GM13977 (cell line): ENCODE results near the gene THOC7.

Source experiments
- DNase-seq: peaks from one replicate; pipeline ENCODE4 v3.0.0; 2012; ENCODE audit warnings: low spot score
- CTCF ChIP-seq: IDR thresholded peaks from 2 replicates; pipeline ENCODE4 v1.5.1; 2012; ENCODE audit warnings: mild to moderate bottlenecking, control low read depth; ENCODE audit not compliant: insufficient read depth; ENCODE audit errors: extremely low read depth, missing control alignments
- in situ Hi-C: fragments of 300-500 bp; cut with MboI; formaldehyde crosslinking; loops from one replicate; pipeline ENCODE4 v1.12.0; 2022; ENCODE audit warnings: low sequenced_read_pairs, low pct_unique_long_range_greater_than_20kb, mixed read lengths, inconsistent platforms; ENCODE audit not compliant: unreplicated experiment

THOC7 gene

GRCh38 chr3:63910001-63910400 is 46.4 kb upstream of the THOC7 start:
- DNase-seq, result no peak
- no peak for TF ChIP-seq CTCF
- in situ Hi-C loops, result no loop called here

GRCh38 chr3:63909431-63909830 is 45.8 kb upstream of the THOC7 start:
- TF ChIP-seq CTCF, result no peak
- DNase-seq, result no peak
- in situ Hi-C loops, result no loop called here

DNA sequence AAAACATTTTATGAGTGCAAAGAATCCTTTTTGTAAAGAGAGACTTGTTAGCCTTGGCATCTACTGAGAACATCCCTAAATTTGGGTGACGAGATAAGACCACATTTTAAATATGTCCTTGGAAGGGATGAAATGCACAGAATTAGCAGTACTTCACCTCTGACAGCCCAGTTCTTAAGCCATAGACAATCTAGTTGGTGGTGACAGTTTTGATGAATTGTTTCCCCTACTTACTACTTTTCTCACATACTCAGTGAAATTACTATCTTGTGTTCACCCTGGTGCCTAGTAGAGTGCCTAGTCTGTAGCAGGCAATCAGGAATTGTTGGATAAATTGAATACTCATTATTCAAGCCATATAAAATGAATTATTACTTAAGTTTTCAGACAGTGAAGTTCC is 45.2 kb upstream of the THOC7 start:
- no peak for DNase-seq
- in situ Hi-C loops, result no loop called here
- TF ChIP-seq CTCF, result no peak

GRCh38 chr3:63908081-63908736 is 44.6 kb upstream of the THOC7 start:
- in situ Hi-C loops, result no loop called here
- no peak for DNase-seq
- no peak for TF ChIP-seq CTCF

DNA sequence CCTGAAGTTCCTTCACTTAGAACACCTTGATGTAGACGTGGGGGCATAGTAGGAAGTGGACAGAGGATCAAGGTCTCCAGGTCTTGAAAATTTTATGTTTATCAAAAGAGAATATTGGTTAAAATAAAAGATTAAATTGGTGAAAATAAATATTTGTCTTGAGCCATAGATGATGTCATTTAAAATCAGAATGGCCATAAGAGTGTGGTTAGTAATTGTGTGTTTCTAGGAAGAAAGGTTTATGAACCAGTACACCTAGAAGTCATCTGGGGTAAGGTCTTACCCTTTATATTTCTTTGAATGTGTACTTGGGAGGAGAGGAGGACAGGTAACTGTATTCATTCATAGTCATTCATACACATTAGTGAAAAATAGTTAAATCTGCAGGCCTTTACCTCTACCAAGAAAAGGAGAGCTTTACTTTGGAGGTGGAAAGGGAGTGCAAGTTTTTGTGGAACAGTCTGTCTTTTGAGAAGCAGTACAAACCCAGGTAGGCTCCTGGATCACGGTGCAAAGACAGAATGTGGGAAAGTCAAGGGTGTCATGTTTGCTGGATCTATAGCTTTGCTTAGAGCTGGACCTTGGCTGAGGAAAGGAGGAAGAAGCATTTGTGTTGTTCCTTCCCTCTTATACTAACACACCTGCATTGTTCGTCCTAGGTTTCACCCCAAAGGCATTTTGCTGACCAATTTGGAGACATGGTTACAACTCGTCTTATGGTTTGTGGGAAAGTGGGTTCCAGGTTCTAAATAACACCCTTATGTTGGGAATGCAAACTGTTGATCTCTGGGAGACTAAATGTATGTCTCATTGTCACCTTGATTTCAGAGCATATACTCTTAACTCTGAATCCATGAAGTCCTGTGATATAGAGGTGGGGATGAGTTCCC is 42.4 kb upstream of the THOC7 start:
- in situ Hi-C loops, result no loop called here
- DNase-seq, result no peak
- TF ChIP-seq CTCF, result no peak

- TF ChIP-seq CTCF, result no peak
- no peak for DNase-seq
- in situ Hi-C loops, result no loop called here
Observed at GRCh38 chr3:63900459-63900858, 36.9 kb upstream of the THOC7 start.
